GM12878 (cell line): ENCODE results near the gene PARP8. TPM values are rescaled to one million over a fixed set of nuclear protein-coding genes. Genes with fewer than 3 reads are reported as not detected.

Source experiments
- ATAC-seq: fragments of 200-7000 bp; cut with Tn5 transposase; 3 replicates; pipeline ENCODE4 v1.9.1; 2020; ENCODE audit warnings: mild to moderate bottlenecking, moderate library complexity
- BruUV-seq: library from RNA; stranded (reverse); fragments of 400-500 nt; replicated peaks from 2 replicates; lab custom pipeline; 2021; lab: Mats Ljungman, UMichigan
- CTCF ChIA-PET: fragments of 300-600 bp; sonication (Branson Sonifier 250); formaldehyde crosslinking; extraction: SDS; loops from one replicate; lab custom pipeline; 2021; ENCODE audit warnings: inconsistent platforms; lab: Yijun Ruan, JAX
- POLR2A ChIA-PET: fragments of 350-600 bp; formaldehyde crosslinking; extraction: SDS; loops from one replicate; lab custom pipeline; 2021; ENCODE audit warnings: inconsistent platforms; lab: Charles Lee
- RAD21 ChIA-PET: fragments of 300-600 bp; sonication (Branson Sonifier 250); formaldehyde crosslinking; loops from one replicate; lab custom pipeline; 2023; ENCODE audit warnings: antibody characterized with exemption; ENCODE audit not compliant: unreplicated experiment; lab: Charles Lee
- SMC1A ChIA-PET: fragments of 300-600 bp; sonication (Branson Sonifier 250); formaldehyde crosslinking; loops from one replicate; lab custom pipeline; 2023; ENCODE audit not compliant: unreplicated experiment, uncharacterized antibody; lab: Charles Lee
- DNase-seq: peaks from one replicate; pipeline ENCODE4 v3.0.0-alpha.2; 2011; ENCODE audit warnings: low read depth, low spot score
- FAIRE-seq: peaks from 3 replicates; lab custom pipeline; 2011; peaks lifted over from hg19 to GRCh38; lab: Jason Lieb, UNC
- H2AFZ ChIP-seq: 2 replicates; pipeline ENCODE4 v1.6.0; 2011; ENCODE audit warnings: low read depth, low read length, control low read depth; ENCODE audit not compliant: control insufficient read depth
- H3K27ac ChIP-seq: 2 replicates; pipeline ENCODE4 v1.5.1; 2011; ENCODE audit warnings: control low read depth; ENCODE audit not compliant: control insufficient read depth, insufficient read depth
- H3K27me3 ChIP-seq, 2 experiments: replicated peaks in 1 of 2; 2 replicates each; pipeline versions ENCODE4 v1.6.0 to v1.6.1; 2011; ENCODE audit warnings: low read length in 1 of 2; ENCODE audit not compliant: control insufficient read depth in 2 of 2, insufficient read depth in 2 of 2
- H3K36me3 ChIP-seq, 2 experiments: 2 replicates each; pipeline ENCODE4 v1.5.1; 2011; ENCODE audit warnings: low read length in 1 of 2; ENCODE audit not compliant: control insufficient read depth in 2 of 2, insufficient read depth in 2 of 2
- H3K4me1 ChIP-seq: 2 replicates; pipeline ENCODE4 v1.6.1; 2011; ENCODE audit warnings: mild to moderate bottlenecking, low read length, moderate library complexity, mixed read lengths; ENCODE audit not compliant: control insufficient read depth, insufficient read depth
- H3K4me2 ChIP-seq: 2 replicates; pipeline ENCODE4 v1.6.0; 2011; ENCODE audit warnings: control low read depth; ENCODE audit not compliant: control insufficient read depth, insufficient read depth
- H3K4me3 ChIP-seq: fragments of 200-600 bp; sonication (generic); 2 replicates; pipeline ENCODE4 v1.5.1; 2016
- H3K79me2 ChIP-seq: 2 replicates; pipeline ENCODE4 v1.6.0; 2011; ENCODE audit warnings: low read length; ENCODE audit not compliant: control insufficient read depth, insufficient read depth
- H3K9ac ChIP-seq: 2 replicates; pipeline ENCODE4 v1.8.0; 2011; ENCODE audit warnings: low read length, control low read depth, mixed read lengths; ENCODE audit not compliant: control insufficient read depth, insufficient read depth
- H3K9me3 ChIP-seq: replicated peaks from 3 replicates; pipeline ENCODE4 v1.5.1; 2011; ENCODE audit warnings: mild to moderate bottlenecking, low read length; ENCODE audit not compliant: control insufficient read depth, insufficient read depth
- H4K20me1 ChIP-seq: 2 replicates; pipeline ENCODE4 v1.6.0; 2011; ENCODE audit not compliant: control insufficient read depth, insufficient read depth
- CEBPB ChIP-seq, 2 experiments: fragments of 150-350 bp in 1 of 2; IDR thresholded peaks; 2 replicates each; pipeline ENCODE4 v1.6.1; 2012 to 2014; ENCODE audit warnings: low read depth in 2 of 2, low read length in 2 of 2, borderline replicate concordance in 1 of 2, inconsistent platforms in 1 of 2
- EED ChIP-seq: sonication (generic); IDR thresholded peaks from 2 replicates; pipeline ENCODE4 v1.6.1; 2016; ENCODE audit warnings: antibody characterized with exemption, low read depth
- FOXK2 ChIP-seq: fragments of 450-650 bp; IDR thresholded peaks from 2 replicates; pipeline ENCODE4 v1.6.1; 2017; ENCODE audit warnings: mild to moderate bottlenecking, moderate library complexity
- IKZF1 ChIP-seq: fragments of 450-650 bp; conservative IDR thresholded peaks from 2 replicates; pipeline ENCODE4 v1.6.1; 2017; ENCODE audit warnings: antibody characterized with exemption, mild to moderate bottlenecking
- IKZF2 ChIP-seq, 2 experiments: fragments of 450-650 bp; IDR thresholded peaks; 2 replicates each; pipeline ENCODE4 v1.6.1; 2017; ENCODE audit warnings: mild to moderate bottlenecking in 2 of 2, moderate library complexity in 2 of 2
- KAT2A ChIP-seq: conservative IDR thresholded peaks from 2 replicates; pipeline ENCODE4 v1.6.1; 2011; ENCODE audit warnings: low read depth, low read length; ENCODE audit not compliant: control insufficient read depth
- KDM1A ChIP-seq: fragments of 200-600 bp; sonication (generic); IDR thresholded peaks from 2 replicates; pipeline ENCODE4 v1.6.1; 2016; ENCODE audit warnings: borderline replicate concordance
- NR2C2 ChIP-seq: IDR thresholded peaks from 2 replicates; pipeline ENCODE4 v1.6.1; 2011; ENCODE audit warnings: borderline replicate concordance, low read depth; ENCODE audit not compliant: control insufficient read depth, insufficient read length
- PAX5 ChIP-seq: IDR thresholded peaks from 2 replicates; pipeline ENCODE4 v1.6.1; 2011; ENCODE audit warnings: low read depth, low read length, borderline replicate concordance
- PAX8 ChIP-seq: fragments of 450-650 bp; IDR thresholded peaks from 2 replicates; pipeline ENCODE4 v1.6.1; 2017; ENCODE audit warnings: mild to moderate bottlenecking, moderate library complexity
- STAT3 ChIP-seq: IDR thresholded peaks from 2 replicates; pipeline ENCODE4 v1.6.1; 2011; ENCODE audit warnings: low read depth, low read length, improper control_type of control experiment
- TBL1XR1 ChIP-seq: IDR thresholded peaks from 2 replicates; pipeline ENCODE4 v1.6.1; 2012; ENCODE audit warnings: low read depth, low read length, improper control_type of control experiment
- TCF7 ChIP-seq: IDR thresholded peaks from 2 replicates; pipeline ENCODE4 v1.6.1; 2014; ENCODE audit warnings: antibody characterized with exemption, borderline replicate concordance
- WGBS: methylation state at CpG from one replicate; pipeline ENCODE4 v1.1.6; 2016; ENCODE audit warnings: low lambda C conversion rate; ENCODE audit not compliant: insufficient replicate concordance, insufficient coverage; ENCODE audit errors: missing lambda C conversion rate; 5-methylcytosine and 5-hydroxymethylcytosine counted together
- in situ Hi-C: fragments of 300-500 bp; cut with MboI; formaldehyde crosslinking; loops from 9 replicates; pipeline ENCODE4 v1.14.3; 2018; ENCODE audit warnings: mixed read lengths
- intact Hi-C: fragments of 100-400 bp; cut with micrococcal nuclease; formaldehyde crosslinking; loops from one replicate; pipeline ENCODE4 v1.14.2; 2022; ENCODE audit not compliant: unreplicated experiment
- polyA plus RNA-seq, 11 experiments: library from polyadenylated mRNA; depleted of rRNA in 4 of 11; unstranded in 6 of 11; stranded (reverse) in 5 of 11; fragments of >200 nt; fragmentation: Nextera tagmentation in 4 of 11; fragmentation: Illumina TruSeq in 1 of 11; extraction: Ambion mirVana in 4 of 11; extraction: Trizol in 1 of 11; gene quantifications; 1 replicate in 1 of 11; 2 replicates in 10 of 11; pipeline versions ENCODE4 v1.2.1 to v1.2.3, GENCODE V29; 2011 to 2016; ENCODE audit warnings: inconsistent platforms in 2 of 11, missing spikeins in 2 of 11, low read depth in 1 of 11
- total RNA-seq, 4 experiments: library from RNA; depleted of rRNA in 3 of 4; stranded (reverse); fragments of >200 nt in 3 of 4; fragmentation: Illumina TruSeq in 1 of 4; extraction: Trizol in 1 of 4; gene quantifications; 2 replicates each; pipeline versions ENCODE4 v1.2.1 to v1.2.3, GENCODE V29; 2013 to 2021
- TF ChIP-seq, protein P1 (sequence below): IDR thresholded peaks from 2 replicates; pipeline ENCODE4 v1.6.1; 2011; ENCODE audit warnings: low read depth, low read length, improper control_type of control experiment, borderline replicate concordance
- TF ChIP-seq, protein P2 (sequence below): IDR thresholded peaks from 2 replicates; pipeline ENCODE4 v1.6.1; 2012; ENCODE audit warnings: low read length, inconsistent platforms
- TF ChIP-seq, protein P3 (sequence below): fragments of 450-650 bp; IDR thresholded peaks from 2 replicates; pipeline ENCODE4 v1.6.1; 2017; ENCODE audit warnings: antibody characterized with exemption, mild to moderate bottlenecking, moderate library complexity

The PARP8 gene
- total and polyA plus RNA-seq, 10 of the 15 experiments (the other 5 are each of a cell fraction or from before 2014, with no cell fraction given), result 9.1 to 65.2 (median 20.6) TPM

DNA sequence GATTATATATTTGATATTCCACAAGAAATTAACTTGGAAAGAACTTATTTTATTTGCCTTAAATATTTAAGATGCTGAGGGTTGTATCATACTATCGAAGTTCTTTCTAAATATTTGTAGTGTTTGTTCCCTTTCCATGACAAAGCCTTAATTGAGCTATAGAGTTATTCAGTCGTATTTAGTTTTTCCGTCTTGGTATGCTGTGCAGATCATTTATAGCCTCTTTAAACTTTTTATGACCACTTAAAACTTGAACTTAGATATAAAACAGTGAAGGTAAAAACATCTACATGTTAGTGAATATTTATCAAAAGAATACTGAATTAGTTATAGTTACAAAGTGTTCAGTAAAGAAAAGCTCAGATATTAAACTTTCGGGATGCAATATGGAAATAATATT, 74.4 kb downstream of the PARP8 start:
- WGBS, result 97% methylated on average over 4 of the region's 4 CpGs
- peaks cover 29% of the 10 kb centered on the region for H3K79me2 ChIP-seq
- H3K4me3 ChIP-seq, result no peak overlapping the region
- intact Hi-C loops (loop anchor here (10.0 kb wide), 2 partner anchors 46 to 176 kb away; no protein-coding TSS in a partner anchor), in situ Hi-C loops (no loop called here)
- CTCF ChIA-PET, result interaction anchor here (0.7 to 0.9 kb wide), 2 partner anchors 23 to 25 kb away, joined by 3 to 4 read pairs; no protein-coding TSS in a partner anchor
- POLR2A ChIA-PET, result interaction anchor here (0.7 to 1.3 kb wide), 4 partner anchors 20 to 72 kb away, joined by 3 to 5 read pairs (median 3); no protein-coding TSS in a partner anchor
- ATAC-seq, result no peak
- no peak overlapping the region for H3K4me2 ChIP-seq
- no peaks in the 10 kb centered on the region; a peak in 2 of 4 replicates for H3K36me3 ChIP-seq
- RAD21 ChIA-PET, result interaction anchor here (0.7 kb wide), 1 partner anchor 11 kb away, joined by 3 read pairs; no protein-coding TSS in a partner anchor
- no peak overlapping the region for H3K9ac ChIP-seq
- TF ChIP-seq PAX5 (no peak), TCF7 (no peak), STAT3 (no peak), IKZF1 (no peak), IKZF2 (IDR thresholded peaks at IDR 0.05) (no peak), CEBPB (IDR thresholded peaks at IDR 0.05; ENCODE audit: borderline replicate concordance in 1 of 2, low read depth in 2 of 2, low read length in 2 of 2) (no peak), PAX8 (no peak), FOXK2 (no peak), KAT2A (no peak), KDM1A (no peak), EED (no peak), NR2C2 (no peak), TBL1XR1 (no peak)
- TF ChIP-seq, protein P1, sequence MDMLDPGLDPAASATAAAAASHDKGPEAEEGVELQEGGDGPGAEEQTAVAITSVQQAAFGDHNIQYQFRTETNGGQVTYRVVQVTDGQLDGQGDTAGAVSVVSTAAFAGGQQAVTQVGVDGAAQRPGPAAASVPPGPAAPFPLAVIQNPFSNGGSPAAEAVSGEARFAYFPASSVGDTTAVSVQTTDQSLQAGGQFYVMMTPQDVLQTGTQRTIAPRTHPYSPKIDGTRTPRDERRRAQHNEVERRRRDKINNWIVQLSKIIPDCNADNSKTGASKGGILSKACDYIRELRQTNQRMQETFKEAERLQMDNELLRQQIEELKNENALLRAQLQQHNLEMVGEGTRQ, result no peak
- TF ChIP-seq, protein P2, sequence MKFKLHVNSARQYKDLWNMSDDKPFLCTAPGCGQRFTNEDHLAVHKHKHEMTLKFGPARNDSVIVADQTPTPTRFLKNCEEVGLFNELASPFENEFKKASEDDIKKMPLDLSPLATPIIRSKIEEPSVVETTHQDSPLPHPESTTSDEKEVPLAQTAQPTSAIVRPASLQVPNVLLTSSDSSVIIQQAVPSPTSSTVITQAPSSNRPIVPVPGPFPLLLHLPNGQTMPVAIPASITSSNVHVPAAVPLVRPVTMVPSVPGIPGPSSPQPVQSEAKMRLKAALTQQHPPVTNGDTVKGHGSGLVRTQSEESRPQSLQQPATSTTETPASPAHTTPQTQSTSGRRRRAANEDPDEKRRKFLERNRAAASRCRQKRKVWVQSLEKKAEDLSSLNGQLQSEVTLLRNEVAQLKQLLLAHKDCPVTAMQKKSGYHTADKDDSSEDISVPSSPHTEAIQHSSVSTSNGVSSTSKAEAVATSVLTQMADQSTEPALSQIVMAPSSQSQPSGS, result no peak
- TF ChIP-seq, protein P3, sequence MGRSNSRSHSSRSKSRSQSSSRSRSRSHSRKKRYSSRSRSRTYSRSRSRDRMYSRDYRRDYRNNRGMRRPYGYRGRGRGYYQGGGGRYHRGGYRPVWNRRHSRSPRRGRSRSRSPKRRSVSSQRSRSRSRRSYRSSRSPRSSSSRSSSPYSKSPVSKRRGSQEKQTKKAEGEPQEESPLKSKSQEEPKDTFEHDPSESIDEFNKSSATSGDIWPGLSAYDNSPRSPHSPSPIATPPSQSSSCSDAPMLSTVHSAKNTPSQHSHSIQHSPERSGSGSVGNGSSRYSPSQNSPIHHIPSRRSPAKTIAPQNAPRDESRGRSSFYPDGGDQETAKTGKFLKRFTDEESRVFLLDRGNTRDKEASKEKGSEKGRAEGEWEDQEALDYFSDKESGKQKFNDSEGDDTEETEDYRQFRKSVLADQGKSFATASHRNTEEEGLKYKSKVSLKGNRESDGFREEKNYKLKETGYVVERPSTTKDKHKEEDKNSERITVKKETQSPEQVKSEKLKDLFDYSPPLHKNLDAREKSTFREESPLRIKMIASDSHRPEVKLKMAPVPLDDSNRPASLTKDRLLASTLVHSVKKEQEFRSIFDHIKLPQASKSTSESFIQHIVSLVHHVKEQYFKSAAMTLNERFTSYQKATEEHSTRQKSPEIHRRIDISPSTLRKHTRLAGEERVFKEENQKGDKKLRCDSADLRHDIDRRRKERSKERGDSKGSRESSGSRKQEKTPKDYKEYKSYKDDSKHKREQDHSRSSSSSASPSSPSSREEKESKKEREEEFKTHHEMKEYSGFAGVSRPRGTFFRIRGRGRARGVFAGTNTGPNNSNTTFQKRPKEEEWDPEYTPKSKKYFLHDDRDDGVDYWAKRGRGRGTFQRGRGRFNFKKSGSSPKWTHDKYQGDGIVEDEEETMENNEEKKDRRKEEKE, result no peak
- DNase-seq, result no peak
- no peaks in the 10 kb centered on the region for H4K20me1 ChIP-seq
- SMC1A ChIA-PET, result interaction anchor here (1.1 to 1.3 kb wide), 2 partner anchors 16 to 70 kb away, joined by 5 to 6 read pairs; no protein-coding TSS in a partner anchor
- no peak overlapping the region for H3K27ac ChIP-seq
- FAIRE-seq, result no peak
- peaks cover 6% of the 10 kb centered on the region; the same call in 1 of the 2 replicates for H3K4me1 ChIP-seq
- H3K9me3 ChIP-seq, result no peaks in the 10 kb centered on the region
- H2AFZ ChIP-seq, result no peak overlapping the region
- BruUV-seq, result no TSS peak
- H3K27me3 ChIP-seq, result no peaks in the 10 kb centered on the region
